H9 (cell line): ENCODE measurements around the gene POLR2L. TPM values are rescaled to one million over a fixed set of nuclear protein-coding genes. Genes with fewer than 3 reads are reported as not detected.
A peak's percentile ranks its signal among the peaks of the same experiment; 100 is the strongest.

Source experiments
- DNase-seq: peaks from one replicate; pipeline ENCODE4 v3.0.0-alpha.2; 2017
- H2AFZ ChIP-seq: one replicate; pipeline ENCODE4 v1.6.1; 2013; ENCODE audit warnings: mild to moderate bottlenecking, low read length, control low read depth, moderate library complexity
- H2AK5ac ChIP-seq: 2 replicates; pipeline ENCODE4 v1.6.1; 2013; ENCODE audit warnings: low read length, control low read depth, mixed read lengths; ENCODE audit not compliant: insufficient read length
- H2BK120ac ChIP-seq: one replicate; pipeline ENCODE4 v1.6.1; 2013; ENCODE audit warnings: low read depth, mild to moderate bottlenecking, low read length, control low read depth, inconsistent platforms; ENCODE audit not compliant: poor library complexity, severe bottlenecking
- H2BK12ac ChIP-seq: 2 replicates; pipeline ENCODE4 v1.6.1; 2013; ENCODE audit warnings: low read length, control low read depth, mixed read lengths, low read depth; ENCODE audit not compliant: insufficient read length
- H2BK15ac ChIP-seq: 2 replicates; pipeline ENCODE4 v1.6.1; 2013; ENCODE audit warnings: low read depth, low read length, control low read depth
- H2BK20ac ChIP-seq: one replicate; pipeline ENCODE4 v1.6.1; 2013; ENCODE audit warnings: low read depth, mild to moderate bottlenecking, low read length, control low read depth, inconsistent platforms; ENCODE audit not compliant: poor library complexity, severe bottlenecking
- H2BK5ac ChIP-seq: 2 replicates; pipeline ENCODE4 v1.6.1; 2013; ENCODE audit warnings: low read length, control low read depth, mixed read lengths; ENCODE audit not compliant: insufficient read length
- H3K14ac ChIP-seq: 2 replicates; pipeline ENCODE4 v1.6.1; 2013; ENCODE audit warnings: low read length, control low read depth; ENCODE audit not compliant: insufficient read depth
- H3K18ac ChIP-seq: 2 replicates; pipeline ENCODE4 v1.6.1; 2013; ENCODE audit warnings: low read depth, mild to moderate bottlenecking, mixed read lengths, low read length, control low read depth; ENCODE audit not compliant: insufficient read length
- H3K23ac ChIP-seq: 2 replicates; pipeline ENCODE4 v1.6.1; 2013; ENCODE audit warnings: low read length, control low read depth, mixed read lengths, low read depth; ENCODE audit not compliant: insufficient read length
- H3K23me2 ChIP-seq: 2 replicates; pipeline ENCODE4 v1.6.1; 2013; ENCODE audit warnings: low read depth, mild to moderate bottlenecking, mixed read lengths, low read length, control low read depth; ENCODE audit not compliant: insufficient read length, poor library complexity, severe bottlenecking
- H3K27ac ChIP-seq: 2 replicates; pipeline ENCODE4 v1.5.1; 2013; ENCODE audit warnings: low read length, control low read depth, mixed read lengths, low read depth; ENCODE audit not compliant: insufficient read length
- H3K27me3 ChIP-seq: 2 replicates; pipeline ENCODE4 v1.6.1; 2013; ENCODE audit warnings: low read length, control low read depth, inconsistent platforms; ENCODE audit not compliant: insufficient read depth
- H3K4ac ChIP-seq: 2 replicates; pipeline ENCODE4 v1.6.1; 2013; ENCODE audit warnings: low read depth, mild to moderate bottlenecking, control low read depth, inconsistent platforms, low read length, moderate library complexity
- H3K4me1 ChIP-seq: 2 replicates; pipeline ENCODE4 v1.6.1; 2013; ENCODE audit warnings: low read length, control low read depth, inconsistent platforms; ENCODE audit not compliant: insufficient read depth
- H3K4me2 ChIP-seq: 2 replicates; pipeline ENCODE4 v1.6.1; 2013; ENCODE audit warnings: low read length, control low read depth, mixed read lengths; ENCODE audit not compliant: insufficient read length, insufficient read depth
- H3K56ac ChIP-seq: 2 replicates; pipeline ENCODE4 v1.6.1; 2013; ENCODE audit warnings: low read depth, mild to moderate bottlenecking, mixed read lengths, low read length, control low read depth; ENCODE audit not compliant: insufficient read length
- H3K79me1 ChIP-seq: 2 replicates; pipeline ENCODE4 v1.6.1; 2013; ENCODE audit warnings: low read depth, mild to moderate bottlenecking, moderate library complexity, low read length, control low read depth, inconsistent platforms; ENCODE audit not compliant: insufficient read depth, poor library complexity, severe bottlenecking
- H3K79me2 ChIP-seq: 2 replicates; pipeline ENCODE4 v1.6.1; 2013; ENCODE audit warnings: low read length, control low read depth, inconsistent platforms; ENCODE audit not compliant: insufficient read depth
- H3K9ac ChIP-seq: 2 replicates; pipeline ENCODE4 v1.6.1; 2013; ENCODE audit warnings: low read length, control low read depth, mixed read lengths; ENCODE audit not compliant: insufficient read length; ENCODE audit errors: extremely low read depth
- H3K9me3 ChIP-seq: one replicate; pipeline ENCODE4 v1.6.1; 2013; ENCODE audit warnings: low read depth, low read length, inconsistent platforms; ENCODE audit not compliant: control insufficient read depth
- H3T11ph ChIP-seq: one replicate; pipeline ENCODE4 v1.6.1; 2013; ENCODE audit warnings: mild to moderate bottlenecking, low read length, control low read depth, inconsistent platforms
- H4K20me1 ChIP-seq: one replicate; pipeline ENCODE4 v1.6.1; 2013; ENCODE audit not compliant: control insufficient read depth, insufficient read length, insufficient read depth
- H4K5ac ChIP-seq: 2 replicates; pipeline ENCODE4 v1.6.1; 2013; ENCODE audit warnings: low read depth, mild to moderate bottlenecking, mixed read lengths, low read length, control low read depth; ENCODE audit not compliant: insufficient read length
- H4K8ac ChIP-seq: replicated peaks from 2 replicates; pipeline ENCODE4 v1.6.1; 2013; ENCODE audit warnings: low read length, control low read depth, mixed read lengths, low read depth; ENCODE audit not compliant: insufficient read length
- H4K91ac ChIP-seq: 2 replicates; pipeline ENCODE4 v1.6.1; 2013; ENCODE audit warnings: low read depth, mild to moderate bottlenecking, moderate library complexity, mixed read lengths, low read length, control low read depth; ENCODE audit not compliant: insufficient read length
- H3K27ac Mint-ChIP-seq, 3 experiments: 2 replicates in 2 of 3; 3 replicates in 1 of 3; pipeline ENCODE4 v1.8.0; 2020 to 2021; ENCODE audit warnings: mixed read lengths in 3 of 3, mild to moderate bottlenecking in 1 of 3, moderate library complexity in 1 of 3
- H3K27me3 Mint-ChIP-seq: 2 replicates; pipeline ENCODE4 v1.8.0; 2021; ENCODE audit warnings: low read depth, mild to moderate bottlenecking, moderate library complexity, mixed read lengths
- H3K36me3 Mint-ChIP-seq, 3 experiments: 2 replicates in 2 of 3; 3 replicates in 1 of 3; pipeline ENCODE4 v1.8.0; 2020 to 2021; ENCODE audit warnings: low read depth in 3 of 3, mixed read lengths in 3 of 3; ENCODE audit not compliant: insufficient read depth in 1 of 3
- H3K4me1 Mint-ChIP-seq, 2 experiments: 2 replicates each; pipeline ENCODE4 v1.8.0; 2020; ENCODE audit warnings: mixed read lengths in 2 of 2
- H3K4me3 Mint-ChIP-seq, 2 experiments: 2 replicates in 1 of 2; 3 replicates in 1 of 2; pipeline ENCODE4 v1.8.0; 2020 to 2021; ENCODE audit warnings: mild to moderate bottlenecking in 2 of 2, mixed read lengths in 2 of 2, moderate library complexity in 1 of 2
- H3K9me3 Mint-ChIP-seq, 2 experiments: 2 replicates in 1 of 2; 3 replicates in 1 of 2; pipeline ENCODE4 v1.8.0; 2020; ENCODE audit warnings: mild to moderate bottlenecking in 2 of 2, mixed read lengths in 2 of 2, moderate library complexity in 1 of 2
- CTCF ChIP-seq: fragments of 200-600 bp; sonication (generic); conservative IDR thresholded peaks from 3 replicates; pipeline ENCODE4 v1.8.0; 2021; ENCODE audit warnings: antibody characterized with exemption, mild to moderate bottlenecking
- WGBS: extraction: QIAGEN DNeasy Blood & Tissue Kit; methylation state at CpG from one replicate; pipeline ENCODE4 v1.1.7; 2013; ENCODE audit warnings: missing lambda C conversion rate, low lambda C conversion rate, mixed read lengths; ENCODE audit not compliant: insufficient read length; ENCODE audit errors: extremely low coverage; 5-methylcytosine and 5-hydroxymethylcytosine counted together
- total RNA-seq: library from RNA; stranded (reverse); gene quantifications from 2 replicates; pipeline ENCODE4 v1.2.1, GENCODE V29; 2021

The POLR2L gene
- total RNA-seq, 1 experiment from 2014 or later = 135 TPM

- Histone ChIP-seq H2BK5ac (no peak overlapping the region), H2AK5ac (no peak overlapping the region), H2BK120ac (no peak overlapping the region), H2BK15ac (no peak overlapping the region), H4K8ac (no peak overlapping the region), H2BK12ac (no peak overlapping the region), H2BK20ac (no peak overlapping the region), H3K4ac (no peak overlapping the region), H3K9me3 (no peaks in the 10 kb centered on the region), H2AFZ (no peak overlapping the region), H3K23ac (no peak overlapping the region), H3K9ac (peak overlapping the region; percentile 80), H3T11ph (no peak overlapping the region), H4K20me1 (peaks cover 6% of the 10 kb centered on the region), H3K18ac (no peak overlapping the region), H3K27me3 (no peaks in the 10 kb centered on the region), H3K23me2 (peaks cover 12% of the 10 kb centered on the region), H3K14ac (peak overlapping the region; percentile 20; the same call in 1 of the 2 replicates), H3K79me1 (peaks cover 2% of the 10 kb centered on the region), H3K4me1 (peaks cover 2% of the 10 kb centered on the region; the same call in 1 of the 2 replicates), H3K56ac (no peak overlapping the region), H4K91ac (no peak overlapping the region), H3K79me2 (no peaks in the 10 kb centered on the region; the same call in 1 of the 2 replicates), H4K5ac (no peak overlapping the region), H3K4me2 (peak overlapping the region; percentile 66), H3K27ac (no peak overlapping the region)
- TF ChIP-seq CTCF = no peak
- peaks cover 17 to 38% of the 10 kb centered on the region in 2 experiments for H3K4me1 Mint-ChIP-seq
- WGBS = no CpG with 5 or more reads among the region's 27 CpGs
- H3K9me3 Mint-ChIP-seq = no peaks in the 10 kb centered on the region
- H3K27ac Mint-ChIP-seq = peak overlapping the region in 1 of 3 experiments; percentile 93; a peak in 3 of 7 replicates
- H3K4me3 Mint-ChIP-seq = peak overlapping the region; percentile 84 to 91
- H3K36me3 Mint-ChIP-seq = peaks cover 5 to 41% (median 37%) of the 10 kb centered on the region in 3 experiments; a peak in 6 of 7 replicates
- DNase-seq = no peak
- peaks cover 2% of the 10 kb centered on the region; the same call in 1 of the 2 replicates for H3K27me3 Mint-ChIP-seq
Measured at GRCh38 chr11:841981-842369, 354 bp downstream of the POLR2L start.
